HG03460 (cell line): ENCODE measurements around the gene FAM193B.
"Not testable (repeated sequence)": the region's sequence is repeated elsewhere in the genome, so short reads cannot be mapped to it uniquely, and the experiment has no call there.

Source experiments
- ATAC-seq: cut with Tn5 transposase; IDR thresholded peaks from one replicate; pipeline ENCODE4 v1.9.1; 2021; ENCODE audit not compliant: unreplicated experiment

The FAM193B gene

DNA sequence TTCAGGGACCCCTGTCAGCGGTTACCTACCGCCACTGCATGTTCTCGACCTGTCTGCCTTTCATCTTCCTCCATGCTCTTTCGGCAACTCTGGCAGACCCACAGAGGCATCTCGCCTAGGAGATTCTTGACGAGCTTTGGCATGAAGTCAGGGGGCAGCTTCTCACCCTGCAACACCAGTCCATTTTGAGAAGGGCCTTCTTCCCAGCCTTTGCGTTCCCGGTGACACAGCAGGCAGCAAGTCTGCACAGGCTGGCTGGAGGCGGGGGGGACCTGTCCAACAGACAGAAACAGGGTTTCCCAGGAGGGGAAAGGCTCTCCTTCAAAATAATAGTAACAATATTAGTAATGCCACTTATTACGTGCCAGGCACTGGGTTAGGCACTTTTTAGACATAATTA lies 15.5 kb downstream of the FAM193B start:
- no peak for ATAC-seq

DNA sequence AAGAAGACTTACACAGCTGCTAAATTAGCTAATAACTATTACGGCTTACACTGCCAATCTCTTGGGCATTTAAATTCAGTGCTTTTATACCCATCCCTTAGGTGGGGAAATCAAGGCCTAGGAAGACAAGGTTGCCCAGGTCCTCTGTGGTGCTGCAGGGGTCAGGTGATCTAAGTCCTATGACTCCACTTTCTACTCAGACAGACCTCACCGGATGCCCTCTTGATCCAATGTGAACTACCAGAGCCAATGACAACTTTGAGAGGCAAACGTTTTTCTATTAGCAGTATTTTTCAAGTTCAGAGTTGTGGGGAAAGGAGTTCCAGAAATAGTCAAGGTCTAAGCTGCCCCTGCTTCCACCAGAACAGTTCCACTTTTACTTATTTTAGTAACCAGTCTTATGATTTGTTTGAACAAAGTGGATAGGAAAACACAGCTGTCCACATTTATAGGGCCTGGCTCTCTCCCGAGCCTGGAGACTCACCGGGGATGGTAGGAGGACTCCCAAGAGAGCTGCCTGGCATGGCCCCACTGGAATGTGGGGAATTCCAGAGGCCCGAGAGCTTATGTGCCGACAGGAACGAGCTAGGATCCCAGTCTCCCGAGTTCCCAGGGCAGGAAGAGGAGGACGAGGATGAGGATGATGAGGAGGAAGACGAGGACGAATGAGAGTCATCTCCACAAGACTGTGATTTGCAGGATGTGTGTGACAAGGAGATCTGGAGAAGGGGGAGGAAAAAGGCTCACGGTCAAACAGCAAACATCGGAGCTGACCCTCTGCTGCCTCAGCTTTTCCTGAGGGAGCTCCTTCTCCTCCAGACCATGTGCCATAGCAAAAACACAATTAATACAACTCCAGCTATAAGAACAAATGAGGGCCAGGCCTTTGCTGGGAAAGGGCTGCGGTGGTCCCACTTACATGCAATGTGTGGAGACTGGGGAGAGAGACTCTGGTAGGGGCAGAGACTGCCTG lies 16.7 kb downstream of the FAM193B start:
- no peak for ATAC-seq

DNA sequence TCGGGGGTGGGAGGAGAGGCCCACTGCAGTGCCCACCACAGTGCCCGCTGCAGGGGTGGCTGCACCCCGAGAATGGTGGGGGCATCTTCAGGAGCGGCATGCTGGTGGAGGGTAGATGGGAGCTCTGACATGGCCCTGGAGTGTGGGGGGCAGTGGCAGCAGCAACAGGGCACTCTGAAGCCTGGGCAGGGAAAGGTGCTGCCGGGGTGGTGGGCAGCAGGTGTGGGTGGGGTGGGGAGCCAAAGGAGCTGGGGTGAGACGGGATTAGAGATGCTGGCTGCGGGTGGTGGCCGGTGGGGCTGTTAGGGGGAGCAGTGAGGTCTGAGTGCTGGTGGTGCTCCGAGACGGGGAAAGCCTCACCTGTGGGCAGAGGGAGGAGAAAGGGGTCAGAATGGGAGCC lies 18.0 kb downstream of the FAM193B start:
- no peak for ATAC-seq

DNA sequence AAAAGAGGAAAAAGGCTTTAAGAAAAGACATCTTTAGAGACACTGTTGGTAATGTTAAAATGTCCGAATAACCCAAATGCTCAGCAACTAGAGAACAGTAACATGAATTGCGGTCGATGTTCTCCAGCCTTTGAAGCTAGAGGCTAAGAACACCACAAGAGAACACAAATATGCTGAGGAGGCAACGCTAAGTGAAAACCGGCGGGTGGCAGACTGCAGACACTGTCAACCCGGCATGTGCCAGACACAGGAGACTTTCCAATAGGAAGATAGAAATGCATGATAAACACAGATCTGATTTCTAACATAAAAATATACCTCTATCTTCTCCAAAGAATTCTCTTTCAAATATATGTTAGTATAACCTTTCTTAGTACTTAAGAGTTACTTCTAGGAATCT lies 19.2 kb downstream of the FAM193B start:
- ATAC-seq, result no peak

DNA sequence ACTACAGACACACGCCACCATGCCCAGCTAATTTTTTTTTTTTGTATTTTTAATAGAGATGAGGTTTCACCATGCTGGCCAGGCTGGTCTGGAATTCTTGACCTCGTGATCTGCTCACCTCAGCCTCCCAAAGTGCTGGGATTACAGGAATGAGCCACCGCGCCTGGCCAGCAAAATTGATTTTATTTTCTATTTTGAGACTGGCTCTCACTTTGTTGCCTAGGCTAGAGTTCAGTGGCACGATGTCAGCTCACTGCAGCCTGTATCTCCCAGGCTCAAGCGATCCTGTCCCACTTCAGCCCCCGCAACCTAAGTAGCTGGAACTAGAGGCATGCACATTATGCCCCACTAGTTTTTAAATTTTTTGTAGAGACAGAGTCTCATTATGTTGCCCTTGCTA lies 19.9 kb downstream of the FAM193B start:
- ATAC-seq, result not testable (repeated sequence)

DNA sequence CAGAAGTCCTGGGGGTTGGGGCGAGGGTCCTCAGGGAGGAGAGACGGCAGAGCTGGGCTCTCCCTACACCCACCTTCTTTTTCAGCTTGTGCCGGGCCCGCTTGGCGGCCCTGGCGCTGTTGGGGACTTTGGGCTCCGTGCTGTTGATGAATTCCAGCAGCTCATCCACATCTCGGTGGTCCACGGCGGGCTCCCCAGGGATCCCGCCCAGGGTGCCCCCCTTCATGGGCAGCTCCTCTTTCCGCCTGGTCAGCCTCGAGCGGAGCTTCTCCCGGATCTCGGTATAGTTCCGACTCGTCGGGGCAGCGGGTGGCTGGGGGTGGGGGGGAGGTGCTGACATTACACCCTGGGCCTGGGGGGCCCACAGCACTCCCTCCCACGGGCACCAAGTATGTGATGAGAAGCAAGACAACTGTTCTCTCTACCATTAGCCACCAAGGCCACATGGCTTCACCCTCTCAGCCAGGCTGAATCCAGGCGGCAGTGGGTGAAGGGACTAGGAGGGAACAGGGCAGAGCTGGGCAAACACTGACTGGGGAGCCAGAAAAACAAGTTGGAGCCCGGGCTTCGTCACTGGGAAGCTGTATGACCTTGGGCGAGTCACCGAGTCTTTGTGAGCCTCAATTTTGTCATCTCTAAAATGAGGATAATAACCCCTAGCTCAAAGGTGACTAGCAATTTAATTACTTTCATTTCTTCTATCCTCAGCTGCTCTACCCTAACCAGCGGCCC lies 23.0 kb downstream of the FAM193B start:
- no peak for ATAC-seq

DNA sequence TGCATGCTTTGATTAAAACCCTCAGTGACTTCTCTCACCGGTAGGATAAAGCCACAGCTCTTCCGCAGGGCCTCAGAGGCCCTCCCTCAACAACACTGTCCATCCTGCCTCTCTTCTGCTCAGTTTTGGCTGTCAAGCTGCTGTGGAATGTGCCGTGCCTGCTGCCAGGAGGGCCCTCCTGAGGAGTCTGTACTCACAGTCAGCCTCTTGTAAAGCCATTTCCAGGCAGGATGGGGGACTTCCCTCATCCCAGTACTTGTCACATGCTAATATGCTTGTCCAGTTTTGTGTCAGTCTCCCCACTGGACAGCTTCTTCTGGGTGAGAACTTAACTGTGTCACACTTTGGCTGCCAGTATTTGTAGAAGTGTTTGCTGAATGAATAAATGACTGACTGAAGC lies 23.7 kb downstream of the FAM193B start:
- ATAC-seq, result no peak

DNA sequence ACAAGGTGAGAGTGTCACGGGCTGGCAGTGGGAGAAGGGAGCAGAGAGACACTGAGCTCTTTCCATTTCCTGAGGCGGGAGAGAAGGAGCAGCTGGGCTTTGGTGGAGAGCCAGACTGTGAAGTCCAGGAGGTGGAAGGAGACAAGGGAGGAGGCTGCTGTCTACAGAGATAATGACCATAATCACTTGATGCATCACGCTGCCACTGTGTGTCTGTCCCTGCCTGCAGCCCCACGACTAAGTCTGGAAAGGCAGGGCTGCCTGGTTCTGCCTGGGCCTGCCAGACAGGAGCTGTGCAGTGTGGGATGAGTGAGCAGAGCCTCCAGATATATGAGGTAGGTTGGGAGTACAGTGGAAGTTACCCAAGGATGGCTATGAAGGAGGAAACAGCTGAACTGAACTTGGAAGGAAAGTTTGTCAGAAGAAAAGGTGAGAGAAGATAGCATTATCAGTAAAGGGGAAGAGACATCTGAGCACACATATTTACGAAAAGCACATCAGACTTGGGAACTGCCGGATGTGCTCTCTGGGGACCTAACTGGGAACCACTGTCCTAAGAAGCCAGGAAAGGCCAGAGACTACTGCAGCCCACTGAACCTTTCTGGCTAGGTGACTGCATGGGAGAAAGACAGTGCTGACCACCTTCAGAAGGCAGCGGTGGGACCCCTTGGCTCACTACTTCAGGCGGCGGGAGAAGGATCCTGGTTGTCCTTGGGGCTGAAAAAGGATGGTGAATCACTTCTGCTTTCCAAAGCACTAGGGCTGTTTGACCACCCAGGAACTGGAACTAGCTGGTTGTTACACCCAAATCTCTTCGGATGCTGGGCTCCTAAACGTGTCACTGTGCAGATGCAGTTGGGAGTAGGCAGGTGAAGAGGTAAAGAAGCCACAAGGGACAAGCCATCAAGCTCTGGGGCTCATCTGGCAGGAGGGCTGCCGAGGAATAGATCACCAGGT lies 24.8 kb downstream of the FAM193B start:
- no peak for ATAC-seq

DNA sequence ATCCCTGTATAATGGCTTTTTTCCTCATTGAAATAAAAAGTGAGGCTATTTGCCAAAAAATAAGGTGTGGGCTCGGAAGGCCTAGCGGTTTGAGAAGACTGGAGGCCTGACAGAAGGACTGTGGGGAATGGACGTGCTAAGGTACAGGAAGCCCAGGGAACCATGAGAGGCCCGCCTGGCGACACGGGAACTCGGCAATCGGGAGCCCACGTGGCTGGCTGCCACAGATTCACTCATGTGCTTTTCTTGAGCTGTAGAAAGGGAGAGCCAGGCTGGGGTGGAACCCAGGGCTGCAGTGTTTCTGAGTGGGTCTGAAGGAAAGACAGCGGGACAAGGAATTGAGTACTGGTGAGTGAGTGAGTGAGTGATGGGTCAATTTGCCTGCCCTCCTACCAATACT lies 25.7 kb downstream of the FAM193B start:
- no peak for ATAC-seq

DNA sequence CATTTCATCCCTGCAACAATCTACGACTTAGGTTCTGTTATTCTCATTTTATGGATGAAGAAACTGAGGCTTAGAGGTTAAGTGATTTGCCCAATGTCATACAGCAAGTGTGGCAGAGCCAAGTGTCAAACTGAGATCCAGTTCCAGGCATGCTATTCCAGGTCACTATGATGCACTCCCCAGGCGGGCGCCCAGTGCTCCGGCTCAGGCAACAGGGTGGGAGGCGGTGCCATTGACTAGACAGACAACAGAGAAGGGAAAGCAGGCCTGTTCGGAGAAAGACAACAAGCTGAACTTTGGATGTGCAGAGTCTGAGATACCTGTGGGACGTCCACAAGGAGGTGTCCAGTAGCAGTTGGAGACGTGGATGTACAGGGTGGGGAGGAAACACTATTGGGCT lies 26.8 kb downstream of the FAM193B start:
- ATAC-seq, result no peak

DNA sequence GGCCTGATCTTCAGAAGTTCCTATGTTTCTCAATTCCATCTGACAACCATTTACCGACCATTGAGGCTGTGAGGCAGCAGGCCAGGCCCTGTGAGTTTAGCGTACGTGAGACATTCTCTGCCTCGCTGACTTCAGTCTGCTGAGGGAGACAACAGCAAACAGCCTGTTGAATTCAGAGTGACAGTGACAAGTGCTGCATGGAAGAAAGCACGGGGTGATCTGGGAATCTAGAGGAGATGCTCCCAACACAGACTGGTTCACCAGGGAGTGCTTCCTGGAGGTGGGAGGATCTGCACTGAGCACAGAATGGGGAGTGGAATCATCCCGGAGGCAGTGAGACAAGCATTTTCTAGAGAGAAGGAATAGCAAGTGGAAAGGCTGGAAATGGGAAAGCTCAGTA lies 27.6 kb downstream of the FAM193B start:
- ATAC-seq, result no peak

DNA sequence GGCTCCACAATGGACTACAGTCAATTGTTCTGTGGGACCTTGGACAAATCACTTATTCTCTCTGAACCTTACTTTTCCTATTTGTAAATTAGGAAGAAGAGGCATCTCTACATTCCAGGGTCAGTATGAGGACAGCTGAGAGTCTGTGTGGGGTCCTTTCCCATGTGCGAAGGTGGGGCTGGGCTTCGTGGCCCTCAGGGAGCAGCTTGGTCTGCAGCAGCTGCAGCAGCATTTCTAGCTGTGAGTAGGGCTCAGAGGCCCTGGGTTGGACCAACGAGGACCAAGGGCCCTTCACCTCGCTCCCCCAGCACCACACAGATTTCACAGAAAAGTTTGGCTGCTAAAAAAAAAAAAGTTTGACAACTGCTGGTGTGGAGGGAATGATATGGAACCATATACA lies 28.2 kb downstream of the FAM193B start:
- ATAC-seq, result no peak

DNA sequence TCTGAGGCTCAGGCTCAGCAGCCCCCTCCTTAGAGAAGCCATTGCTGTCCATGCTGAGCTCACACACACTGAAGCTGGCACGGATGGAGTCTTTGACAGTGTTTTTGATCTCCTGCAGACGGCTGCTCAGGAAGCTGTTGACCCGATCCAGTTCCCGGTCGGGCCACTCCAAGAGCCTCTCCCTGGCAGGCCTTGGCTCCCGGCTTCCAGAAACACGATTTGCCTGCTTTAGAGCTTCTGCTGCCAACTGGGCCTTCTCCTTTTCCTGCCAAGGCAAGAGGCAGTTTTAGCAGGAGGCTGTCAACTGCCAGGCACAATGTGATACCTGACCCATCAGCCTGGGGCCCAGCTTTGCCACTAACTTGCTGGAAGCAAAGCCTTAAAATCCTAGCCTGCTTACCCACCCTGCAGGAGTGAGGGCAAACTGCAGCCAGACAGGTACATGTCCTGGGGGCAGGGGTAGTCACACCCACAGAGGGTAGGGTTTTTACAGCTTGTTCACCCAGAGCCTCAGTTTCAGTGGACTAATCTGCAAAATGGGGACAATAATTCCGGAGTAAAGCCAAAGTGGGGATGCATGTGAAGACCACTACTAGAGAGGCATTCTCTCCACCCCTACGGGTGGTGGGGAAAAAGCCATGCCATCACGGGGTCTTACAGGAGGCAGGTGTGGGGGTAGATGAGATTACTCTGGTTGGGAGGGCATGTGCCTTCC lies 29.3 kb downstream of the FAM193B start:
- no peak for ATAC-seq

DNA sequence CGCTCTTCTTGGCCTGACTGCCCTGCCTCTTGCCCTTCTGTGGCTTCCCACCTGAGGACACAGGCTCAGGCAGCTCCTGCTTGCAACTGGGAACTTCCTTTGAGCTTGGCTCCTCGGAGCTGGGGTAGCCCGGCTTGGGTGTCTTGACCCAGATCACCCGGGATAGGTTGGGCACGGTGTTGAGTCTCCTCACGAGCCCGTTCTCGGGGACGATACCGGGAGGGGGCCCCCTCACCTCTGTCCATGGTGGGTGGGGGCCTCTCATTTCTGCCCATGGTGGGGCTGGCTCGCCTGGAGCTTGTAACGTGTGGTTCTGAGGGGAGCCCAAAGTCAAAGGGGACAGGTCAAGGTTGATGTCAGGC lies 29.8 kb downstream of the FAM193B start:
- ATAC-seq, result no peak

DNA sequence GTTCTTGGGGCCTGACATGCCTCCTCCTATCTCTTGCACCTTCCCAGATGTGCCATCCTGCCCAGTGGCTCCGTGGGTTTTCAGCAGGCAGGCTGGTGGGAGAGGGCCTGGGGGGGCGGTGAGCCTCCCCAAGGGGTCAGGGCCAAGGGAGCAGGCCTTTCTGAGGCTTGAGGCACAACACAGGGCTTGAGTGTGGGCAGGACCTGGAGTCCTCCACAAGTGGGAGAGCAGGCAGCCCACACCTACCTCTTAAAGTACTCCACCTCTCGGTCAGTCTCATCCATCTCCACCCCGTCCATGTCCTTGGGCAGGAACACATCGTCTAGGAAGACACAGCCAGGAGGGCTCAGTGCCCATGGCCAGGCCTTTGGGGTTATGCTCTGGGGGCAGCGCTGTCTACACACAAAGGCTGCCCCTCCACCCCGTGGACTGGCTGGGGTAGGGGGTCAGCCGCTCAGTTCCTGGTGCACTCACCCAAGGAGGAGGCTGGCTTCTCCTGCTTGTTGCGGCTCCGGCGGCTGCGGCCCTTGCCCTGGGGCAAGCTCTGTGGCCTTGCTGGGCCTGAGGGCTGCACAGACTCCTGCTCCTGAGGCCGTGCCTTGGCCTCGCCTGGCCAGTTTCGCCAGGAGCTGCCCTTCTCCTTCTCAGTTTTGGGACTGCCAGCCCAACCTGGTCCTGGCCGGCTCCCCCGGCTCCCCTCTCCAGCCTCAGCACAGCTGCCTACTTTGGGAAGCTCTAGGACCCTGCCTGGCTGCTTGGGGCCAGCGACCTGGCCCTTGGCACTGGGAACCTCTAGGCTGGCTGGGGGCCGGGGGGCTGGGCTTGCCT lies 30.4 kb downstream of the FAM193B start:
- no peak for ATAC-seq

DNA sequence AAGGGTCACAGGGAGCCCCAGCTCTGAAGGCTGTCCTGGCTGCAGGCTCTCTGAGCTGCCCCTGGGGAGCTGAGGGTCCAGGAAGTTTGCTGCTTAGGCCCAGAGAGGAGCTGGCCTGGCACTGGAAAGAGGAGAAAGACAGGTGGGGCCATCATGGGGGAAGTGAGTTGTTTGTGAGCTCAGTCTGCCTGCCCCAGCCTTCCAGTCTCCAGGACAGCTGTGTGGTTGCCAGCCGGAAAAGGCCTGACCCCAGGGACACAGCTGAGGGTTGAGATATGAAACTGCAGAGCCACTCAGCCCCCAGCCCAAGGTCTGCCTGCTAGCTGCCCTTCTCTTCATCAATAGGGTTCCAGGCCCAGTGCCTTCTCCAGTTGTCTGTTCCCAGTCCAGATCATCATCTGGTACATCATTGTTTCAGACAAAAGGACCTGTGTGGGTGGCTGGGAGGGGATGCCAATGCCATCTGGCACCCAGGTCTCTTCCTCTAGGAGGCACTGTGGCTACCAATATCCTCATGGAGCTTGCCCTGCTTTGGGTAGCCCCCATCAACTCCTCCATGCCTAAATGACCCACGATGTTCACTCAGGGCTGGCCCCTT lies 33.3 kb downstream of the FAM193B start:
- ATAC-seq, result no peak

DNA sequence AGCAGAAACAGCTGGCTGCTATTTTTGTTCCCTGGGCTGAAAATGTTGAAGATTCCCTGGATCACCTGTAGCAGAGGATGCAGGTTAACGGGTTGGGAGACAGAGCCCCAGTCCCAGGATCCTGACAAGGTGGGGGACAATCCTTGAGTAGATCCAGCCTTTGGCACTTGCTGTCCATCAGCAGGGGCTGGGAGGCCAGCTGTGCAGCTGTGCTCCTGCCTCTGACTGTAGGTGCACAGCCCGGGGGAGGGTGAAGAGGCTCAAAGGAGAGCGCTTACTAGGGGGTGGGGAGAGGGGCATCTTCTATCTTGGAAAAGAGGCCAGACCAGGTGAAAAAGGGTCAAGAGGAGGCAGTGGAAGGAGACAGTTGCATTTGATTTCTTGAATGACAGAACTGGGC lies 34.1 kb downstream of the FAM193B start:
- no peak for ATAC-seq

DNA sequence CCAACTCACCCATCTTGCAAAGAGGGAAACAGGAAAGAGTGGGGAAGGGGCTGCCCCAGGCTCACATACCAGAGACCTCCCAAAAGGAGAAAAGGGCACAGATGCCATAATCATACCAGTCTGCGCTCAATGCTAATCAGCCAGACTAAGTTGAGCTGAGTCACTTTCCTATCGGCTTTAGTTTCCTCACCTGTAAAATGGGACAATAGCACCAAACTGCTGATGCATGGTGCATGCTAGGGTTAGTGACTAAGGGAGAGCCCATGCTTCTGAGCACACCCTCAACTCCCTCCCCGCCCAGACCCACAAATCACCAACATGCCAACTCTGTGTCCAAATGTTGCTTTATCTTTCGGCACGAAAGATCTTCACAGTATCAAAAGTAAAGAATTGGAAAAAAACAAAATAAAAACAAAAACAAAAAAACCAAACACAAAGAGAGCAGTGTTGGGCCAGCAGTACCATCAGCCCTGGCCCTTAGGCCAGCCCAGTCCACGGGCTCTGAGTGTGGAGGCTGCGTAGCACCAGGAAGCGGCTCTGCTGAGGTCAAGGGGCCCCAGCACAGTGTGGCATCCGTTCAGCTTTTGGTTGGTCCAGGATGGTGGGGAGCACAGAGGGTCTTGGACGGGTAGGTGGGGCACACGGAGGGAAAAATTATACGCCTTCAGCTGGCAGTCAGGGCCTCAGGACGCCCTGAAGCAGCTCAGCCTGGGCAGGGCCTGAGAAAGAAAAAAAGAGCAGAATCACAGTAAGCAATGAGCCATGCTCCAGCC lies 34.7 kb downstream of the FAM193B start:
- no peak for ATAC-seq
